SW480 (cell line): Measurements from ENCODE around the gene IGF1R.

Experiments used
- DNase-seq: peaks from one replicate; pipeline ENCODE4 v3.0.0-alpha.2; 2016; ENCODE audit warnings: low spot score

The IGF1R gene

DNA sequence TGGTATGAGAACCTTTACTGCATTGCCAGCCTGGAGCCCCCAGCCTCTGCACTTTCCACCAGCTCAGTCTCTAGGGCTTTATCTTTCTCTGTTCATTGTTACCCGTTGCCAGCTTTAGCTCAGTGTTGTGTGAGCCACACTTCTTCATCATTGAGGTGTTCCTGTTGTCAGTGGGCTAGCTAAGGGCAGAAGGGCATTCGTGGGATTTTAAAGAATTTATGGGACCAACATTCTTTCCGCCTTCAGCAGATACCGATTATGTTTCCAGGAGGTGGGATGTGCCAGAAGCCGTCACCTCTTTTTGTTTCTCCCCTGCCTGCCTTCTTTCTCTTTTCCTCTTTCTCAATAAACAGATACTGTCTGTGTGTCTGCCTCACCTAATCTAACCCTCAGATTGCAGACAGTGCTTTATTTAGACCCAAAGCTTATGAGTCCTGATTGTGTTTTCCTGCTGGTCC, 294.7 kb downstream of the IGF1R start:
- DNase-seq = no peak

DNA sequence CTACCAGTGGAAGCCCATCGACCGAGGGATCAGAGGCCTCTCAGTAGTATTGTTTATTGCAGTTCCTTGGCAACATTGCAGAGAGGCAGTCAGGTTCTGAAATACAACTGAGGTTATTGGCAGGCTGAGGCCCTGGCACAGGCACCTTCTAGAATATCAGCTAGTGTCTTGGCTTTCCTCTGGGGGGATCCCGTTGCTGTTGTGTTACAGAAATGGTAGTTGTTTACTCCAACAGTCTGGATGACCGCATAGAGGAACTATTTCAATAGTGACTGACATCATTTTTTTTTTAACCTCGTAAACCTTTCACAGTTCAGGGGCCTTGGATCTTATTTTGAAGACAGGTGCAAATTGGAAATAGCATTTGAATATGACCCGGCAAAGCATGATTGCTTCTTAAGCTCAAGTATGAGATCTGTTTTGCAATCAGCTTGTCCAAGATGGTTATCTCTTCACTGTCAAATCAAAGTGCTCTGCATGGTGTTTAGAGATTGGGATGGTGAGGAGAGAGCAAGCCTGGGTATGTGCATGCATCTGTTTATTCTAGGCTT, 295.3 kb downstream of the IGF1R start:
- DNase-seq = no peak

DNA sequence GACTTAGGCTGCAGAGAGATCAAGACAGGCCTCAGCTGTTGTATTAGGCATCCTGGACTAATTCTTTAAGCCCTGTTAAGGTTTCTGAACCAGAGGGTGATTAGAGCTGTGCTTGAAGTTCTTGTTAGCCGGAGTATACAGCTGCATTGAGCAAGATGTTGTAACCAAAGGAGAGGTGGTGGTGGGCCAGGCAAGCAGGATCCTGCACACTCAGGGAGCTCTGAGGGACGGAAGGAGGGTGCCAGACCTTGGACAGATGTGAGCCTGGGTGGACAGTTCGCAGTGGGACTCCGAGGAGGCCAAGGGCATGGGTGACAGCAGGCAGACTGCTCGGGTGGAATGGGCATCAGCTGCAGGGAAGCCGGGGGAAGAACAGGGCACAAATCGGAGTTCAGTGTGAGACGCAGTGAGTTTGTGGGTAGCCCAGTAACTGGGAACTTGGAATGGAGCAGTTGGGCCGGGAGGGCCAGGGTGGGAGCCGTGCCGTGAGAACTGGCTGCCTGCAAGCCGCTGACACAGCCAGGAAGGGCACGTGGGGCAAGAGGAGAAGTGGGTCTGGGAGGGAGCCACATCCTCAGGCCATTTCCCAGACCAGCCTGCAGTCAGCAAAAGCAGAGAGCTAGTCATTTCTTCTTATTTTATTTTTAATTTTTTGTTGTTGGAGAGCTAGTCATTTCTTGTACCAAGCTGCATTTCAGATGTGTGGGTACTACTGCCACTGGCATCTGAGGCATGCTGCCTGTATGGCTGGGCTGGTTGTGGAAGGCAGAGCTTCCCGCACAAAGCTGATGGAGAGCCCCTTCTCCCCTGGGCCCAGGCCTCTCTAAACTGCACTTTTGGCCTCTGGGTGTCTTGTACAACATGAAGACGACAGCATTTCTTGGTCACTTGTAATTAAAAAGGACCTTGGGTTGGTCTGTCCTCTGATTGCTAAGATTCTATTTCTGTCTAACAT, 298.2 kb downstream of the IGF1R start:
- no peak for DNase-seq

DNA sequence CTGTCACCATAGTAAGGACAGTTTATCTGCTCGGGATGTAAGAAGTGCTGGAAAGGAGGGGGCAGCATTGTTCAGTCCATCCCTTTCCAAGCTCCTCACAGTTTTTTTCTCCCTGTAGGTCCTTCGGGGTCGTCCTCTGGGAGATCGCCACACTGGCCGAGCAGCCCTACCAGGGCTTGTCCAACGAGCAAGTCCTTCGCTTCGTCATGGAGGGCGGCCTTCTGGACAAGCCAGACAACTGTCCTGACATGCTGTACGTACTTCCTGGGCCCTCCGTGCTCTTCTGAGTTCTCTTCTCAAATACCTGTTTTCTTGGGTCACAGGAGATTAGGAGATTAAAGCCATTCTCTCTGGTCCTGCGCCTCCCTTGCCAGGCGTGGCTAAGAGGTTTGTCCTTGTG, 300.1 kb downstream of the IGF1R start:
- no peak for DNase-seq

- DNase-seq = no peak
Observed at GRCh38 chr15:98948941-98949340, 300.6 kb downstream of the IGF1R start.

GRCh38 chr15:98949624-98950023, 301.3 kb downstream of the IGF1R start:
- DNase-seq = no peak

DNA sequence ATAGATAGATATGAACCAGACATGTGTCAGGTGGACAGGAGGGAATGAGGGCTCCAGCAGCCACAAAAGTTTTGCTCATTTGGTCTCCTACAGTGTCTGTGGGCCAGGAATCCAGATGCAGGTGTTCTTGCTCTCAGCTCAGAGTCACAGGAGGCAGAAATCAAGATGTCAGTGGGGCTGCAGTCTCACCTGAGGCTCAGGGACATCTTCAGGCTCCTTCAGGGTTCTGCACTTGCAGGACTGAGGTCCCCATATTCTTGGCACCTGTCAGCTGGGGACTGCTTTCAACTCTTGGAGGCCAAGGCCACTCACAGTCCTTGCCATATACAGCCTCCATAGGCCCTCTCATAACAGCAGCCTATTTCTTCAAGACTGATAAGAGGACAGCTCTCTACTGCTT, 301.9 kb downstream of the IGF1R start:
- DNase-seq = no peak

DNA sequence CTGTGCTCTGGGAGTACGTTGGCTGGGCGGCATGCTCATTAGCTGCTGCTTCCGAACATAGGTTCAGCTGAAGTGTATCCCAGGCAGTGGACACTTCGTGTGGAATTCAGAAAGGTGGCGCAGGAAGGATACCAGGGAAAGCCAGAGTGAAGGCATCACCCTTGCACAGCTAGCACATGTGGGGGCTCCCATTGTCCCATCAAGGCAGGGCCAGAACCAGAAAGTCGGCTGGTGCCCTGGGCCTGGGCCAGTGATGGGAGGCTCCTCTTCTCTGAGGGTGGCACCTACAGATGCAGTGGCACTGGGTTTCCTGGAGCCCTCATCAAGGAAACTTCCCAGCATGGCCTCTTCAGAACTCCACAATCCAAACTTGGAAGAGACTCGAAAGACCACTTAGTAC, 302.7 kb downstream of the IGF1R start:
- DNase-seq = no peak

DNA sequence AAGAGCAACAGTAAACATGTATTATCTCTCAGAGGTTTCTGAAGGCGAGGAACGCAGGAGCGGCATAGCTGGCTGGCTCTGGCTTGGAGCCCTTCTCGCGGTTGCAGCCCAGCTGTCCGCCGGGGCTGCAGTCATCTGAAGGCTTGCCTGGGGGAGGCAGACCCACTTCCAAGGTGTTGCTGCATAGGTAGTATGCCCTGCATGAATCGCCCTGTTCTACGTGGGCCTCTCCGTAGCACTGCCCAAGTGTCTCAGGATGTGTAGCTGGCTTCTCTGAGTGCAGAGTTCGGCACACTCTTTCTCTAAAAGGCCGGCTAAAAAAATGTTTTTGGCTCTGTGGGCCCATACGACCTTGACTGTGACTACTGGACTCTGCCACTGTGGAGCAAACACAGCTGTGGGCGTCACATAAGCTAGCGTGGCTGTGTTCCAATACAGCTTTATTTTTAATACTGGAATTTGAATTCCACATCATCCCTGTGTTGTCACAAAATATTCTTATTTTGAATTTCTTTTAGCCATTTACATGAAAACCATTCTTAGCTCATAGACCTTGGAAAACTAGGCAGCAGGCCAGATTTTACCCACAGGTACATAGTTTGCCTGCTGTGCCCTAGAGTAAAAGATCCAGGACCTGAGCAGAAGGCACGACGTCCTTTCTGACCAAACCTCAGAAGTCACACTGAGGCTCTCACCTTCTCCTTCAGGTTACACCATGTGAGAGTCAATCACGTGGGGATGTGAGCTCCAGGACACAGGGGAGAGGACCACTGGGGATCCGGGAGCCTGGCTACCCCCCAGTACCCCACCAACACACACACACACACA, 303.4 kb downstream of the IGF1R start:
- no peak for DNase-seq

DNA sequence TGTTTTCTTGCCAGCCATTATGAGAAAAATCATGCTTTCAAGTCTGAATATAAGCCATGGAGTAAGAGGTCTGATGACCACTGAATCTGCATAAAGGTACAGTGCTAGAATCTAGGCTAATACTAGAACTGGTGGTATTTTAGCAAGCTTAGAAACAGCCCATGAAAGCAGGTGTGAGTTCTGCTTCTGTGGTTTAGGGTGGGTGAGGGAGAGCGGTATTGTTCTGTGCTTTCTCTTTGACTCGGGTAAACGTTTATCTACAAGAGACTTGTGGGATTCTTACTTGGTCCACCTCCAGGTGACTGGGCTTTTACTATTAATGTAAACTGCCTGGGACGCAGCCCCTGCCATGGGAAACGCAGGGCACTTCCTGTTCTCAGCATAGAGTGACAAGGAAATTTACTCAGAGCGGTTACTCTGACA, 304.1 kb downstream of the IGF1R start:
- DNase-seq = no peak

DNA sequence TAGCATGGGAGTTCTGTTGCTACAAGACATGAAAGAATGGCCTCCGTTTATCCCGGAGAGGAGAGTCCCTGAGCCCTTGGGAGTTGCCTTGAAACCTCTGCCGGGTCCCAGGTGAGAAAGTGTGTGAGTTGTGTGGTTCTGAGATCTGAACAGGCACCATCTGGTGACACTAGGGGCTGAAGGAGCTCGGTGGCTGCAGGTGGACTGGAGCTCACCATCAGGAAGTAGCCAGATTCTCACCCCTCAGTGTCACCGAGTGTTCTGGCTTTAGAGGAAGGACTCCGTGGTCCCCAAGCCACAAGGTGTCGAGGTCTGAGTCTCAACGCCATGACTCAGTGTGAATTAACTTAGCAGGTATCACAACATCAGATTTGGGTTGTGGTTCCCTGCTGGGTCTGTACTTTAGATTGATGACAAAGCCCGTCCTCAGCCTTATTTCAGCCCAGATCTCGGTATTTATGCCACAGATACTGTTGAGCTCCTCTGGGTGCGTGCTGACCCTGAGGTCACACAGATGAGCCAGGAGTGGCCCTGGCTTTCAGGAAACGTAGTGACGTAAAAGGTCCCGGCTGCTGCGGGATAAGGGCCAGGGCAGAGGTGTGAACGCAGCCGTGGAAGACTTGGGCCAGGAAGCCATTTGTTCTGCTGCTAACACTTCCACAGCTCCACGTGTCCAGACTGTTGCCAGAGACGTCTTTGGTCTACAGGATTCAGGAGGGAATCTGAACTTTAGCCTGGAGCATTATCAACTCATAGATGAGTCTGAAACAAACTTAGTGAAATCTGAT, 304.9 kb downstream of the IGF1R start:
- DNase-seq = no peak

- no peak for DNase-seq
Observed at GRCh38 chr15:98953968-98954367, 305.6 kb downstream of the IGF1R start.

GRCh38 chr15:98954411-98954810, 306.1 kb downstream of the IGF1R start:
- DNase-seq = no peak

GRCh38 chr15:98955331-98955730, 307.0 kb downstream of the IGF1R start:
- no peak for DNase-seq

DNA sequence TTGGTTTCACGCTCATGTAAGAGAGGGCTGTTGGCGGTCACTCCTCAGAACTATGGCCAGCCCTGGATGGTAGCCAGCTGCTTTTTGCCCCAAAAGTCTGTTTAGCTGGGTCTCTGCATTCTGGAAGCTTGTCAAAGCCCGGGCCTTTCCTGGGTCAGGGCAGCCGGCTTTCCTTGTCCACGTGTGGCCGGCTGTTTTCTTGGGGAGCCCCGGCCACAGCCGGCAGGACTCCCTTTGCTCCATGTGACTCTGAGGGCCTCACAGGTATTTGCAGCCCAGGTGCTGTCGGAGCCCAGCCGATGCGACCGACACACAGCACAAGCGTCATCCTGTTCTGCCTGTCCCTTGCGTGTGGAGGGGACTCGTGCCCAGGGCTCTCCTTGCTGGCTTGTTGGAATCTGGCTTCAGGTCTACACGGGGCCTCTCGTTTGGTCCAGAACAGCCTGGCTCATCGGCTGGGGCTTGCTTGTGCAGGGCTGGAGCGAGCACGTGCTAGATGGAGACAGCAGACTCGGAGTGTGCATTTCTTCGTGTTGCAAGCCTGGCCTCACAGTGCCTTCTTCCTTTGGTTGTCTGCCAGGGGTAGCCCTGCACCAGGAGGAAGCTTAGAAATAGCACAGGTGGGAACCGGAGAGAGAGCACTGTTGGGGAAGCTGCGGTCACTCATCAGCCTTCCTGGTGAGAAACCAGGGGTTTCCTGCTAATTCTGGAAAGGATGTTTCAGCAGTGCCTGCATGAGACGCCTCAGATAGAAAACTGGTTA, 307.8 kb downstream of the IGF1R start:
- DNase-seq = no peak

GRCh38 chr15:98956796-98957553, 308.6 kb downstream of the IGF1R start:
- no peak for DNase-seq

GRCh38 chr15:98957655-98958054, 309.3 kb downstream of the IGF1R start:
- no peak for DNase-seq

- no peak for DNase-seq
Observed at GRCh38 chr15:98958076-98958475, 309.7 kb downstream of the IGF1R start.

GRCh38 chr15:98958918-98959639, 310.7 kb downstream of the IGF1R start:
- DNase-seq = no peak

DNA sequence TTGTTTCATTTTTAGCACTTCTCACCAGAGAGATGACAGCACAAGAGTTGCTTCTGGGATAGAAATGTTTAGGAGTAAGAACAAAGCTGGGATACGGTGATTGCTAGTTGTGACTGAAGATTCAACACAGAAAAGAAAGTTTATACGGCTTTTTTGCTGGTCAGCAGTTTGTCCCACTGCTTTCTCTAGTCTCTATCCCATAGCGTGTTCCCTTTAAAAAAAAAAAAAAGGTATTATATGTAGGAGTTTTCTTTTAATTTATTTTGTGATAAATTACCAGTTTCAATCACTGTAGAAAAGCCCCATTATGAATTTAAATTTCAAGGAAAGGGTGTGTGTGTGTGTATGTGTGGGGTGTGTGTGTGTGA, 311.3 kb downstream of the IGF1R start:
- no peak for DNase-seq
